Progenitor cell of endocrine pancreas (in vitro differentiated cells): ENCODE results near the gene RNF115. TPM values are rescaled to one million over a fixed set of nuclear protein-coding genes. Genes with fewer than 3 reads are reported as not detected.
A peak's percentile ranks its signal among the peaks of the same experiment; 100 is the strongest.
"Not testable (repeated sequence)": the region's sequence is repeated elsewhere in the genome, so short reads cannot be mapped to it uniquely, and the experiment has no call there.

ENCODE experiments used
- DNase-seq: peaks from one replicate; pipeline ENCODE4 v3.0.0; 2021; ENCODE audit warnings: low spot score; ENCODE audit not compliant: unreplicated experiment
- H3K27ac Mint-ChIP-seq: 2 replicates; pipeline ENCODE4 v1.8.0; 2021; ENCODE audit warnings: mild to moderate bottlenecking, moderate library complexity, mixed read lengths
- H3K27me3 Mint-ChIP-seq: 2 replicates; pipeline ENCODE4 v1.8.0; 2021; ENCODE audit warnings: mixed read lengths
- H3K36me3 Mint-ChIP-seq: 2 replicates; pipeline ENCODE4 v1.8.0; 2022; ENCODE audit warnings: mixed read lengths; ENCODE audit not compliant: insufficient read depth
- H3K4me1 Mint-ChIP-seq: 2 replicates; pipeline ENCODE4 v1.8.0; 2021; ENCODE audit warnings: low read depth, mixed read lengths
- H3K4me3 Mint-ChIP-seq: 2 replicates; pipeline ENCODE4 v1.8.0; 2021; ENCODE audit warnings: low read depth, mild to moderate bottlenecking, moderate library complexity, mixed read lengths
- H3K9me3 Mint-ChIP-seq: 2 replicates; pipeline ENCODE4 v1.8.0; 2021; ENCODE audit warnings: low read depth, mixed read lengths
- CTCF ChIP-seq: fragments of 200-600 bp; sonication (generic); IDR thresholded peaks from one replicate; pipeline ENCODE4 v1.5.0; 2021; ENCODE audit warnings: antibody characterized with exemption, mild to moderate bottlenecking; ENCODE audit not compliant: unreplicated experiment
- total RNA-seq: library from RNA; stranded (reverse); gene quantifications from 2 replicates; pipeline ENCODE4 v1.2.1, GENCODE V29; 2021

RNF115 gene
- total RNA-seq, 1 donor from 2014 or later: 14.5 TPM

DNA sequence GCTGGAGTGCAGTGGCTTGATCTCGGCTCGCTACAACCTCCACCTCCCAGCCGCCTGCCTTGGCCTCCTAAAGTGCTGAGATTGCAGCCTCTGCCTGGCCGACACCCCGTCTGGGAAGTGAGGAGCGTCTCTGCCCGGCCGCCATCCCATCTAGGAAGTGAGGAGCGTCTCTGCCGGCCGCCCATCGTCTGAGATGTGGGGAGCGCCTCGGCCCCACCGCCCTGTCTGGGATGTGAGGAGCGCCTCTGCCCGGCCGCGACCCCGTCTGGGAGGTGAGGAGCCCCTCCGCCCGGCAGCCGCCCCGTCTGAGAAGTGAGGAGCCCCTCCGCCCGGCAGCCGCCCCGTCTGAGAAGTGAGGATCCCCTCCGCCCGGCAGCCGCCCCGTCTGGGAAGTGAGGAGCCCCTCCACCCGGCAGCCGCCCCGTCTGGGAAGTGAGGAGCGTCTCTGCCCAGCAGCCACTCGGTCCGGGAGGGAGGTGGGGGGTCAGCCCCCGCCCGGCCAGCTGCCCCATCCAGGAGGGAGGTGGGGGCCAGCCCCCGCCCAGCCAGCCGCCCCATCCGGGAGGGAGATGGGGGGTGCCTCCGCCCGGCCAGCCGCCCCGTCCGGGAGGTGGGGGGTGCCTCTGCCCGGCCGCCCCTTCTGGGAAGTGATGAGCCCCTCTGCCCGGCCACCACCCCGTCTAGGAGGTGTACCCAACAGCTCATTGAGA is 59.5 kb downstream of the RNF115 start:
- peak overlapping the region; percentile 80 for H3K27ac Mint-ChIP-seq
- not testable (repeated sequence) for H3K27me3 Mint-ChIP-seq, H3K9me3 Mint-ChIP-seq, H3K4me3 Mint-ChIP-seq, DNase-seq, H3K4me1 Mint-ChIP-seq
- H3K36me3 Mint-ChIP-seq: peaks cover 52% of the 10 kb centered on the region

DNA sequence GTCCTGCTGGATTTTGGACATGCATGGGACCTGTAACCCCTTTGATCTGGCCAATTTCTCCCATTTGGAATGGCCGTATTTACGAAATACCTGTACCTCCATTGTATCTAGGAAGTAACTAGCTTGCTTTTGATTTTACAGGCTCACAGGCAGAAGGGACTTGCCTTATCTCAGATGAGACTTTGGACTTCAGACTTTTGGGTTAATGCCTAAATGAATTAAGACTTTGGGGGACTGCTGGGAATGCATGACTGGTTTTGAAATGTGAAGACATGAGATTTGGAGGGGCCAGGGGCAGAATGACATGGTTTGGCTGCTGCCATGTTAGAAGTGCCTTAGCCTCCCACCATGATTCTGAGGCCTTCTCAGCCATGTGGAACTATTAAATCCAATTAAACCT is 61.9 kb downstream of the RNF115 start:
- H3K27me3 Mint-ChIP-seq, H3K27ac Mint-ChIP-seq, DNase-seq, H3K9me3 Mint-ChIP-seq, H3K4me3 Mint-ChIP-seq, H3K4me1 Mint-ChIP-seq: not testable (repeated sequence)
- H3K36me3 Mint-ChIP-seq: peaks cover 43% of the 10 kb centered on the region

DNA sequence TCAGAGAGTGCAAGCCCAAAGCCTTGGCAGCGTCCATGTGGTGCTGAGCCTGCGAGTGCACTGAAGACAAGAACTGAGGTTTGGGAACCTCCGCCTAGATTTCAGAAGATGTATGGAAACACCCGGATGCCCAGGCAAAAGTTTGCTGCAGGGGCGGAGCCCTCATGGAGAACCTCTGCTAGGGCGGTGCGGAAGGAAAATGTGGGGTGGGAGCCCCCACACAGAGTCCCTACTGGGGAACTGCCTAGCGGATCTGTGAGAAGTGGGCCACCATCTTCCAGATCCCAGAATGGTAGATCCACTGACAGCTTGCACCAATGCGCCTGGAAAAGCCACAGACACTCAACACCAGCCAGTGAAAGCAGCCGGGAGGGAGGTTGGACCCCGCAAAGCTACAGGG is 62.4 kb downstream of the RNF115 start:
- H3K27me3 Mint-ChIP-seq, DNase-seq, H3K4me1 Mint-ChIP-seq, H3K4me3 Mint-ChIP-seq, H3K9me3 Mint-ChIP-seq, H3K27ac Mint-ChIP-seq: not testable (repeated sequence)
- peaks cover 43% of the 10 kb centered on the region for H3K36me3 Mint-ChIP-seq

DNA sequence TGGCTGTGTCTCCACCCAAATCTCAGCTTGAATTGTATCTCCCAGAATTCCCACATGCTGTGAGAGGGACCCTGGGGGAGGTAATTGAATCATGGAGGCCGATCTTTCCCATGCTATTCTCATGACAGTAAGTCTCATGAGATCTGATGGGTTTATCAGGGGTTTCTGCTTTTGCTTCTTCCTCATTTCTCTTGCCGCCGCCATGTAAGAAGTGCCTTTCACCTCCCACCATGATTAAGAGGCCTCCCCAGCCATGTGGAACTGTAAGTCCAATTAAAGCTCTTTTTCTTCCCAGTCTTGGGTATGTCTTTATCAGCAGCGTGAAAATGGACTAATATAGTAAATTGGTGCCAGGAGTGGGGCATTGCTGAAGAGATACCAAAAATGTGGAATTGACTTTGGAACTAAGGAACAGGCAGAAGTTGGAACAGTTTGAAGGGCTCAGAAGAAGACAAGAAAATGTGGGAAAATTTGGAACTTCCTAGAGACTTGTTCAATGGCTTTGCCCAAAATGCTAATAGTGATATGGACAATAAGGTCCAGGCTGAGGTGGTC is 63.4 kb downstream of the RNF115 start:
- Mint-ChIP-seq H3K36me3 (peaks cover 39% of the 10 kb centered on the region), H3K27ac (peak overlapping the region; percentile 50)
- not testable (repeated sequence) for H3K4me1 Mint-ChIP-seq, DNase-seq, H3K9me3 Mint-ChIP-seq, H3K4me3 Mint-ChIP-seq, H3K27me3 Mint-ChIP-seq

- Mint-ChIP-seq H3K9me3 (peaks cover 6% of the 10 kb centered on the region), H3K4me3 (no peak overlapping the region), H3K4me1 (peaks cover under 1% of the 10 kb centered on the region), H3K36me3 (peaks cover 39% of the 10 kb centered on the region), H3K27ac (no peak overlapping the region), H3K27me3 (no peaks in the 10 kb centered on the region)
- DNase-seq: no peak
- no peak for TF ChIP-seq CTCF
Observed at GRCh38 chr1:145759721-145760120, 64.2 kb downstream of the RNF115 start.

- Mint-ChIP-seq H3K27ac (no peak overlapping the region), H3K9me3 (peaks cover 6% of the 10 kb centered on the region), H3K27me3 (no peaks in the 10 kb centered on the region), H3K4me3 (no peak overlapping the region), H3K4me1 (no peaks in the 10 kb centered on the region), H3K36me3 (peaks cover 38% of the 10 kb centered on the region)
- TF ChIP-seq CTCF: no peak
- no peak for DNase-seq
Observed at GRCh38 chr1:145758575-145758974, 65.3 kb downstream of the RNF115 start.

GRCh38 chr1:145758116-145758515 is 65.8 kb downstream of the RNF115 start:
- TF ChIP-seq CTCF: no peak
- DNase-seq: no peak
- Mint-ChIP-seq H3K27ac (no peak overlapping the region), H3K9me3 (peaks cover 6% of the 10 kb centered on the region), H3K4me1 (no peaks in the 10 kb centered on the region), H3K4me3 (no peak overlapping the region), H3K36me3 (peaks cover 39% of the 10 kb centered on the region), H3K27me3 (no peaks in the 10 kb centered on the region)
